Amniotic epithelial cell (primary cell): ENCODE measurements around the gene RMDN2.
A peak's percentile ranks its signal among the peaks of the same experiment; 100 is the strongest.

Experiments
- DNase-seq: peaks from one replicate; pipeline ENCODE4 v3.0.0-alpha.2; 2010; ENCODE audit warnings: low read depth

Gene RMDN2

GRCh38 chr2:37925063-37925897 is at the start of gene RMDN2:
Gene RMDN2, plus strand, starts transcription at chr2:37925287. Its CDS starts 3,991 bp downstream, at chr2:37929278.
- peak; percentile 90 for DNase-seq

DNA sequence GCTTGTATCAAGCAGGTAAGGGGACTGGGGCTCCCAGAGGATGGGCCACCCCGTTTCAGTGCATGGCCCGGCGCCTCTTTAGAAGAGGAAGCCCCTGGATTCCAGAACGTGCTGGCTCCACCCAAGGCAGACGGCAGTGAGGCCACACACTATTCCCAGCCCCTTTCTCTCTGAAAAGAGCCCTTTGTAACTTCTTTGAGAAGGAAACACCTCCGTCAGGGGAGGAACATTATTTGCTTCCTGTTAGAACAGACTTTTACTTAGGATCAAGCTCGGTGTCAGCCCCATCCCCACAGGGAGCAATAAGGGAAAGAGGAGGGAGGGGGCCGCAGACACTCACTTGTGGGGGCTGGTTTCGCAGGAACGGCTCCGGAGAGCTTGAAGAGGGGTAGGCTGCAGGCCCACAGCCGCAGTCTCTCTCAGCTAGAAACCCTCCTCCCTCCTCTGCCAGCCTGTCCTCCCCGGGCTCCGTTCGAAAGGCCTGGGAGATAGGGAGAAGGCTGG is 49.6 kb upstream of the RMDN2 start:
- no peak for DNase-seq

DNA sequence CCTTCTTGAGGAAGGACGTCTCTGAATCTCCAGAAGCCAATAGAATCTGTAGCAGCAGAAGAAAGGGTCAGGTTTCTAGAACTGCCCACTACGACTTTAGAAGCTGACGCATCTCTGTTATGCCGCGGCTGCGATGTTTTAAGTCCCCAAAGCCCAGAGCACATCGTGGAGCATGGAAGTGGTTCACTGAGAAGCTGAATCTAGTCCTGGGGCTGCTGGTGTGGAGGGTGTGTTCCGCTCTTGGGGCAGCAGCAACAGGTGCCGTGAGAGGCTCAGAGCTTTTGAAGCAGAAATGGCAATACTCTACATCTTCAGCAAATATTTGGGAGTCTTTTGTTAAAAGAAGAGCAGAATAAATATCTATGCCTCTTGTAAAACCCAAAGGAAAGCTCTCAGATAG is 48.9 kb upstream of the RMDN2 start:
- no peak for DNase-seq

- peak; percentile 53 for DNase-seq
Measured at GRCh38 chr2:37877457-37878315, 47.4 kb upstream of the RMDN2 start.

DNA sequence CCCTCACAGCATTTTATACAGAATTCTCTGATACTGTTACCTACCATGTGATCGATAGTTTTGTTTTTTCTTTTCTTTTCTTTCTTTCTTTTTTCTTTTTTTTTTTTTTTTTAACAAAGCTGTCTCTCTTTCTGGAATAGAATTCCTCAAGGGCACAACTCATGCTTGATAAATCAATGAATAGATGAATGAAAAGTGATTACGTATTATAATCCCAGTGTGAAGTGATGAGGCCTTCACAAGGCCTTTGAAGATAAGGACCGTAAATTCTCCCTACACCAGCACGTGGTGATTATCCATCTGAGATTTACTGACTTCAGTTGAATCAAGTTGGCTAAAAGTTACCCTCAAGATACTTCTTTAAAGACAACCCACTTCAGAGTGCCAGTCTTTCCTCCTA is 46.6 kb upstream of the RMDN2 start:
- no peak for DNase-seq

- DNase-seq: no peak
Measured at GRCh38 chr2:37880551-37880950, 44.5 kb upstream of the RMDN2 start.

DNA sequence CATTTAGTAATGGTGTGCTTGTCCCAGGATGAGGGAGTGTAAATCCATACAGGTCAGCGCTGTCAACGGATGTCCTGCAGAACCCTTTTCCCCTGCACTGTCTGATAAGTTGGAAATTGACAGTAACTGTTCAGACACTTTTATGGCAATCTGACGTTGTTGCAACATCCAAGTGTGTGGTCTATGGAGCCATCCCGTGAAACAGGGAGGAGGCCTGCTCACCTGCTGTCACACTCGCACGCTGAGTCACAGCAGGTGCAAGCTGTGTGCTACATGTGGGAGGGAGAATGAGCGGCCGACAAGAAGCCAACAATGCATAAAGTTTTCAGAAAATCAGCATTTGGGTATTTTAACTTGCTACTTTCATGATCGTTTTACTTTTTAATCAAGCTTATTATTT is 43.7 kb upstream of the RMDN2 start:
- DNase-seq: no peak

DNA sequence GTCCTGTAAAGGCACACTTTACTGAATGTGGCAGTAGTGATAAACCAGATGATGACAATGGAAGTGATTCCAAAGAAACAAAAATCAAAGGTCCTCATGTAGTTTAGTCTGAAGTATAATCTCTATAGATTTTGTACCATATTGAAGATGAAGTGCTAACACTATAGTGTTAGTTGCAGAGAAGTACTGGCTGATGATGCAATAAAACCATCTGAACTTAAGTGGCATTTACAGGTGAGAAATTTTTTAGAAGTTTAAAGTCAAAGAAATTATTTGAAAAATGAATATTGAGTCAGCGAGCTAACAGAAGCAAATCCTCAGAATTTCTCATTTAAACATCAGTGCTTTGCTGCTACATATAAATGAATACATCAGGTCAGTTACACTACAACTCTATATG is 43.1 kb upstream of the RMDN2 start:
- DNase-seq: no peak

- DNase-seq: no peak
Measured at GRCh38 chr2:37883518-37883917, 41.6 kb upstream of the RMDN2 start.

GRCh38 chr2:37885329-37885993 is 39.6 kb upstream of the RMDN2 start:
- no peak for DNase-seq

DNA sequence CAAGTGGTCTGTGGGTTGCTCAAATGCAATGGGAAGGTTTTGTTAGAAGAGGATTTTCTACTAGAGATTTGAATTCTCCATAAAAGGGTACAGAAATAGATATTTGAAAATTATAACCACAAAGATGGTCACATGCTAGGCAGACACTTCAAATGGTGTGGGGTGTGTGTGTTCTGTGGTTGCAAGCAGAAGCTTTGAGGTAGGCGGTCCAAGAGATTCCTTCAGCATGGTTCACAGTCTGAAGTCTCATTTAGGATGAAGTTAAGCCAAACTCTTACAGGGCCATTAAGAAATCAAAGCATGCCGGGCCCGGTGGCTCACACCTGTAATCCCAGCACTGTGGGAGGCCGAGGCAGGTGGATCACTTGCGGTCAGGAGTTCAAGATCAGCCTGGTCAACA is 38.3 kb upstream of the RMDN2 start:
- peak; percentile 86 for DNase-seq

DNA sequence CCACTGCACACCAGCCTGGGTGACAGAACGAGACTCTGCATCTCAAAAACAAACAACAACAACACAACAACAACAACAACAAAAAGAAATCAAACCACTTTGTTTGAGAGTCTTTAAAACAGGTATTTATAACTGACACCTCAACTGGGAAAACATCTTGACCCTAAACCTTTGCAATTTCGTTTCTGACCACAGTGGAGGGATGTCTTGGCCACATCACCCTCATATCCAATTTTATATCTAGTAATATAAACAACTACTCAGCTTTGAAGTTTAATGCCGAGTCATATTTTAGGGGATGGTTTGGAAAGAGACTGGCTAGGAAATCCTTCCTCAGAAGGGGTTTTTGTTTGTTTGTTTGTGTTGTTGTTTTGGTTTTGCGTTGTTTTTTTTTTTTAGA is 37.8 kb upstream of the RMDN2 start:
- DNase-seq: no peak

- peak; percentile 58 for DNase-seq
Measured at GRCh38 chr2:37890893-37891495, 34.1 kb upstream of the RMDN2 start.

GRCh38 chr2:37891846-37892435 is 33.1 kb upstream of the RMDN2 start:
- DNase-seq: no peak

- no peak for DNase-seq
Measured at GRCh38 chr2:37892436-37893114, 32.5 kb upstream of the RMDN2 start.

DNA sequence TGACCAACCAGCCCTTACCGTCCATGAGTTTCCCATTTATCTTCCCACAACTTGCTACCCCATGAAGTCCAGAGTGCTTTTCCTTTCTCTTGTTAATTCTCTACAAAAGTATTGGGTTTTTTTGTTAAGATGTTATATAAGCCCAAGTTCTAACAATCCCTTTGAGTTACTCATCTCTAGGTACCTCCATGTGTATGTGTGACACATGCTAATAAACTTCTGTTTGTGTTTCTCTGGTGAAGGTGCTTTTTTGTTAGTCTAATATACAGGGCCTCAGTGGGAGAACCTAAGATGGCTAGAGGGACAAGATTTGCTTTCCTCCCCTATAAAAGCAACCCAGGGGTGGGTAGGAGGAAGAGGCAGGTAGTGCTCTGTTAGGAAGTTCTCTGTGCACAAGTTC is 31.8 kb upstream of the RMDN2 start:
- no peak for DNase-seq

- DNase-seq: peak; percentile 99
Measured at GRCh38 chr2:37894047-37894446, 31.0 kb upstream of the RMDN2 start.

DNA sequence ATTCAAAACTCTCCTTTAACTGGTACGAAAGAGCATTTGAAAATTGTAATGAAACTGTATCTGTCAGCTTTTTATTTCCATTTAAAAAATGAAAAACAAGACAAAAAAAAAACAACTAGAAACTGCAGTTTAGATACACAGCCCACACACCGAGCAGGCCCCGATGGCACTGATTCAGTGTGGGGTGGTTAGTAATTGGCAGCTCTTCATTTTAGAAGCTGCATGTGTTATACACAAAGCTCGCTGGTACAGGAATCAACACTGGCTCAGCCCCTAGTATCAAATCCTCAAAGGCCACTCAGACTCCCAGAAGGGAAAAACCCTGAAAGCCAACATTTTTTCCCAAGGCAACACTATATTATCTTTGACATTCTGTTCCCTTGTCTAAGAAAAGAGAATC is 30.5 kb upstream of the RMDN2 start:
- DNase-seq: peak; percentile 54

- peak; percentile 17 for DNase-seq
Measured at GRCh38 chr2:37895140-37895539, 29.9 kb upstream of the RMDN2 start.

DNA sequence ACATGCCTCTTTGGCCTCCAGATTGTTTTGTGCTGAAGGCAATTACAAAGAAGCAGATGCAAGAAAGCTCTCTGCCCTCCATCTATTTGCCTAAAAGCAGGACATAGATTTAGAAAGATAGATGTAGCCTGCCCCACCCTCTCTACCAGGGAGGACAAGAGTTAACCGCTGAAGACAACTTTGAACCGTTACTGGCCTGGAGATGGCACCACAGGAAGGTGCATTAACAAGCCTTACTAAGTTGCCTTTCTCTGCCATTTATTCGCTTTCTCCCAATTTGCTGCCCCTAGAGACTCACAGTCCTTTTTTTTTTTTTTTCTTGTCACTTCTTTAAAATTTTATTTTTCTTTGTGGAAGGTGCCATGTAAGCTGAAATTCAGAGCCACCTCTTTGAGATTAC is 28.8 kb upstream of the RMDN2 start:
- peak; percentile 24 for DNase-seq

GRCh38 chr2:37897511-37897910 is 27.6 kb upstream of the RMDN2 start:
- no peak for DNase-seq
